ENCODE measurements around the gene ERC1. TPM values are rescaled to one million over a fixed set of nuclear protein-coding genes. Genes with fewer than 3 reads are reported as not detected.

Gene ERC1
- total and polyA plus RNA-seq, 9 of the 15 experiments (the other 6 are each of a cell fraction or from before 2014, with no cell fraction given) = 0.74 to 11.8 (median 4.8) TPM

DNA sequence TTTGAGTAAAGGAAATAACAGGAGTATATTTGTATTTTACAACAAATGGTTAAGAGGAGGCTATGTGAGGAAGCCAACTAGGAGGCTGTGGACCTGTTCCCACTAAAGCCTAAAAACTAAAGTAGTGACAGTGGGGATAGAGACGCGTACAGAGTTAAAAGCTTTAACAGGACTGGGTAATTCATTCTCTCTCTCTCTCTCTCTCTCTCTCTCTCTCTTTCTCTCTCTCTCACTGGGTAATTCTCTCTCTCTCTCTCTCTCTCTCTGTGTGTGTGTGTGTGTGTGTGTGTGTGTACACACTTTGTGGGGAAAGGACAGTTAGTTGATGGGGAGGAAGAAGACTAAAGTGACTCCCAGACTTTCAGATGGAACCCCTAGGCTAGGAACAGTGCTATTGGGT, 16.3 kb downstream of the ERC1 start:
- ATAC-seq (no peak), DNase-seq (ENCODE audit: extremely low read depth in 1 of 4, low spot score in 3 of 4) (no peak), FAIRE-seq (no peak)
- no peak overlapping the region for H2AFZ ChIP-seq (ENCODE audit: low read depth, low read length)
- H3K79me2 ChIP-seq (ENCODE audit: control insufficient read depth, insufficient read depth, low read length) = no peaks in the 10 kb centered on the region
- no peak overlapping the region for H3K27ac ChIP-seq (ENCODE audit: extremely low read depth, low read depth, low read length)
- no TSS peak for BruUV-seq (replicated peaks)
- H3K27me3 ChIP-seq (ENCODE audit: control insufficient read depth in 2 of 2, insufficient read depth in 2 of 2, low read length in 2 of 2) = no peaks in the 10 kb centered on the region
- H3K9ac ChIP-seq (ENCODE audit: insufficient read depth in 1 of 2, low read depth in 2 of 2, low read length in 2 of 2) = no peak overlapping the region
- H3K9me3 ChIP-seq (replicated peaks; ENCODE audit: control insufficient read depth, insufficient read depth, low read depth, low read length) = no peaks in the 10 kb centered on the region
- no peaks in the 10 kb centered on the region for H3K36me3 ChIP-seq (ENCODE audit: control insufficient read depth, insufficient read depth, low read length)
- H3K4me2 ChIP-seq (ENCODE audit: insufficient read depth, low read length) = no peak overlapping the region
- no peaks in the 10 kb centered on the region for H3K4me1 ChIP-seq (replicated peaks in 1 of 2; ENCODE audit: control insufficient read depth in 2 of 2, insufficient read depth in 2 of 2, low read length in 2 of 2)
- POLR2A ChIA-PET = no interaction called here
- CTCF ChIA-PET (ENCODE audit: low intra/inter-chr PET ratio) = no interaction called here
- WGBS (ENCODE audit: insufficient coverage, low coverage, missing lambda C conversion rate) = no CpG with 5 or more reads among the region's 2 CpGs
- H3K9me1 ChIP-seq (ENCODE audit: control insufficient read depth, insufficient read depth, low read length) = no peaks in the 10 kb centered on the region
- no peaks in the 10 kb centered on the region for H4K20me1 ChIP-seq (replicated peaks; ENCODE audit: control insufficient read depth, insufficient read depth, low read length)
- TF ChIP-seq NR2F6 (CRISPR knock-in tag; IDR thresholded peaks at IDR 0.05) = no peak
- TF ChIP-seq RFX5 (IDR thresholded peaks at IDR 0.05; ENCODE audit: low read depth, low read length) = no peak
- no peak for TF ChIP-seq SREBF1 (IDR thresholded peaks at IDR 0.05; ENCODE audit: borderline replicate concordance, low read depth, low read length)
- no peak for TF ChIP-seq MAFK (IDR thresholded peaks at IDR 0.05; ENCODE audit: low read length)
- TF ChIP-seq, protein P1, sequence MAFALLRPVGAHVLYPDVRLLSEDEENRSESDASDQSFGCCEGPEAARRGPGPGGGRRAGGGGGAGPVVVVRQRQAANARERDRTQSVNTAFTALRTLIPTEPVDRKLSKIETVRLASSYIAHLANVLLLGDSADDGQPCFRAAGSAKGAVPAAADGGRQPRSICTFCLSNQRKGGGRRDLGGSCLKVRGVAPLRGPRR (CRISPR knock-in tag; IDR thresholded peaks at IDR 0.05) = no peak
- TF ChIP-seq, protein P2, sequence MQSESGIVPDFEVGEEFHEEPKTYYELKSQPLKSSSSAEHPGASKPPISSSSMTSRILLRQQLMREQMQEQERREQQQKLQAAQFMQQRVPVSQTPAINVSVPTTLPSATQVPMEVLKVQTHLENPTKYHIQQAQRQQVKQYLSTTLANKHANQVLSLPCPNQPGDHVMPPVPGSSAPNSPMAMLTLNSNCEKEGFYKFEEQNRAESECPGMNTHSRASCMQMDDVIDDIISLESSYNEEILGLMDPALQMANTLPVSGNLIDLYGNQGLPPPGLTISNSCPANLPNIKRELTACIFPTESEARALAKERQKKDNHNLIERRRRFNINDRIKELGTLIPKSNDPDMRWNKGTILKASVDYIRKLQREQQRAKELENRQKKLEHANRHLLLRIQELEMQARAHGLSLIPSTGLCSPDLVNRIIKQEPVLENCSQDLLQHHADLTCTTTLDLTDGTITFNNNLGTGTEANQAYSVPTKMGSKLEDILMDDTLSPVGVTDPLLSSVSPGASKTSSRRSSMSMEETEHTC (IDR thresholded peaks at IDR 0.05) = no peak
- no peak for TF ChIP-seq TSC22D4 (tag; IDR thresholded peaks at IDR 0.05)
- TF ChIP-seq HNRNPK (IDR thresholded peaks at IDR 0.05; ENCODE audit: low read depth, low read length, poor library complexity, severe bottlenecking) = no peak
- no peak for TF ChIP-seq PCBP2 (IDR thresholded peaks at IDR 0.05; ENCODE audit: low read depth, low read length, poor library complexity, severe bottlenecking)
- no peak for TF ChIP-seq ZNF764 (CRISPR knock-in tag; IDR thresholded peaks at IDR 0.05; ENCODE audit: low read depth)
- TF ChIP-seq, protein P3, sequence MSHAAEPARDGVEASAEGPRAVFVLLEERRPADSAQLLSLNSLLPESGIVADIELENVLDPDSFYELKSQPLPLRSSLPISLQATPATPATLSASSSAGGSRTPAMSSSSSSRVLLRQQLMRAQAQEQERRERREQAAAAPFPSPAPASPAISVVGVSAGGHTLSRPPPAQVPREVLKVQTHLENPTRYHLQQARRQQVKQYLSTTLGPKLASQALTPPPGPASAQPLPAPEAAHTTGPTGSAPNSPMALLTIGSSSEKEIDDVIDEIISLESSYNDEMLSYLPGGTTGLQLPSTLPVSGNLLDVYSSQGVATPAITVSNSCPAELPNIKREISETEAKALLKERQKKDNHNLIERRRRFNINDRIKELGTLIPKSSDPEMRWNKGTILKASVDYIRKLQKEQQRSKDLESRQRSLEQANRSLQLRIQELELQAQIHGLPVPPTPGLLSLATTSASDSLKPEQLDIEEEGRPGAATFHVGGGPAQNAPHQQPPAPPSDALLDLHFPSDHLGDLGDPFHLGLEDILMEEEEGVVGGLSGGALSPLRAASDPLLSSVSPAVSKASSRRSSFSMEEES (CRISPR knock-in tag; IDR thresholded peaks at IDR 0.05) = no peak
- TF ChIP-seq MBD2 (IDR thresholded peaks at IDR 0.05; ENCODE audit: borderline replicate concordance, low read depth) = no peak
- TF ChIP-seq RUNX1 (IDR thresholded peaks at IDR 0.05; ENCODE audit: low read depth) = no peak
- intact Hi-C loops (cut with micrococcal nuclease) (no loop called here), in situ Hi-C loops (cut with MboI) (no loop called here)
- H3K4me3 ChIP-seq = no peak overlapping the region

All from K562 (cell line).